Stimulated activated CD8-positive, alpha-beta memory T cell treated with anti-CD3 and anti-CD28 coated beads, Interleukin-15, amount 100 ng/mL, for 1 hour (primary cell): Measurements from ENCODE around the gene WFDC10B.
"Not testable (repeated sequence)": the region's sequence is repeated elsewhere in the genome, so short reads cannot be mapped to it uniquely, and the experiment has no call there.

Experiments
- DNase-seq: peaks from one replicate; pipeline ENCODE4 v3.0.0-alpha.2; 2020; ENCODE audit warnings: low read depth

Gene WFDC10B

GRCh38 chr20:45704969-45705637, at the start of gene WFDC10B:
WFDC10B (minus strand) TSS chr20:45705019; CDS start chr20:45685992, 19,027 bp downstream.
- DNase-seq = no peak

- no peak for DNase-seq
Measured at GRCh38 chr20:45752746-45753145, 47.9 kb upstream of the WFDC10B start.

- DNase-seq = no peak
Measured at GRCh38 chr20:45751721-45752120, 46.9 kb upstream of the WFDC10B start.

GRCh38 chr20:45745015-45745414, 40.2 kb upstream of the WFDC10B start:
- DNase-seq = no peak

- DNase-seq = no peak
Measured at GRCh38 chr20:45742596-45742995, 37.8 kb upstream of the WFDC10B start.

GRCh38 chr20:45735988-45736387, 31.2 kb upstream of the WFDC10B start:
- DNase-seq = no peak

GRCh38 chr20:45735552-45735951, 30.7 kb upstream of the WFDC10B start:
- DNase-seq = no peak

GRCh38 chr20:45732199-45732598, 27.4 kb upstream of the WFDC10B start:
- DNase-seq = no peak

GRCh38 chr20:45727044-45727443, 22.2 kb upstream of the WFDC10B start:
- no peak for DNase-seq

- DNase-seq = no peak
Measured at GRCh38 chr20:45725134-45725533, 20.3 kb upstream of the WFDC10B start.

- DNase-seq = no peak
Measured at GRCh38 chr20:45722047-45722446, 17.2 kb upstream of the WFDC10B start, which contains the start of gene SPINT4. SPINT4 (plus strand) TSS chr20:45722347; CDS start chr20:45722368, 21 bp downstream.

GRCh38 chr20:45716141-45716688, 11.4 kb upstream of the WFDC10B start:
- not testable (repeated sequence) for DNase-seq

- no peak for DNase-seq
Measured at GRCh38 chr20:45701873-45702272, 2.9 kb downstream of the WFDC10B start, which contains the start of gene WFDC13. WFDC13 (plus strand) TSS chr20:45702038; CDS start chr20:45702124, 86 bp downstream.

- DNase-seq = no peak
Measured at GRCh38 chr20:45701104-45701503, 3.7 kb downstream of the WFDC10B start.

- DNase-seq = no peak
Measured at GRCh38 chr20:45695496-45695895, 9.3 kb downstream of the WFDC10B start.

GRCh38 chr20:45693346-45693745, 11.5 kb downstream of the WFDC10B start:
- DNase-seq = not testable (repeated sequence)

GRCh38 chr20:45685896-45686295, 18.9 kb downstream of the WFDC10B start:
- DNase-seq = no peak

GRCh38 chr20:45679650-45680049, 25.2 kb downstream of the WFDC10B start:
- no peak for DNase-seq

GRCh38 chr20:45672765-45673164, 32.1 kb downstream of the WFDC10B start:
- DNase-seq = no peak

- no peak for DNase-seq
Measured at GRCh38 chr20:45670139-45670538, 34.7 kb downstream of the WFDC10B start, which contains the start of gene WFDC11. WFDC11 (minus strand) TSS chr20:45670239; CDS start chr20:45650600, 19,639 bp downstream.

- DNase-seq = not testable (repeated sequence)
Measured at GRCh38 chr20:45657038-45657437, 47.8 kb downstream of the WFDC10B start.

- DNase-seq = not testable (repeated sequence)
Measured at GRCh38 chr20:45651726-45652125, 53.1 kb downstream of the WFDC10B start.

GRCh38 chr20:45649312-45649863, 55.4 kb downstream of the WFDC10B start:
- no peak for DNase-seq
